GM21526 (cell line): ENCODE measurements around the gene ST3GAL3.

Experiments
- ATAC-seq: cut with Tn5 transposase; IDR thresholded peaks from one replicate; pipeline ENCODE4 v1.9.1; 2021; ENCODE audit warnings: moderate library complexity; ENCODE audit not compliant: unreplicated experiment, low FRiP score

Gene ST3GAL3

GRCh38 chr1:43842175-43842498 is 134.8 kb downstream of the ST3GAL3 start:
- ATAC-seq: no peak

GRCh38 chr1:43843684-43844083 is 136.3 kb downstream of the ST3GAL3 start:
- ATAC-seq: no peak

- ATAC-seq: no peak
Measured at GRCh38 chr1:43844114-43844513, 136.8 kb downstream of the ST3GAL3 start.

- ATAC-seq: no peak
Measured at GRCh38 chr1:43847290-43847689, 140.0 kb downstream of the ST3GAL3 start.

GRCh38 chr1:43847882-43848281 is 140.5 kb downstream of the ST3GAL3 start:
- ATAC-seq: no peak

- no peak for ATAC-seq
Measured at GRCh38 chr1:43849670-43850069, 142.3 kb downstream of the ST3GAL3 start.

- no peak for ATAC-seq
Measured at GRCh38 chr1:43850591-43851233, 143.4 kb downstream of the ST3GAL3 start.

- ATAC-seq: no peak
Measured at GRCh38 chr1:43851561-43852338, 144.4 kb downstream of the ST3GAL3 start.

GRCh38 chr1:43853161-43853921 is 146.0 kb downstream of the ST3GAL3 start:
- ATAC-seq: no peak

- no peak for ATAC-seq
Measured at GRCh38 chr1:43854473-43854872, 147.1 kb downstream of the ST3GAL3 start.

- ATAC-seq: no peak
Measured at GRCh38 chr1:43856188-43856587, 148.9 kb downstream of the ST3GAL3 start.

GRCh38 chr1:43857163-43857562 is 149.8 kb downstream of the ST3GAL3 start:
- ATAC-seq: no peak

- no peak for ATAC-seq
Measured at GRCh38 chr1:43858324-43858723, 151.0 kb downstream of the ST3GAL3 start.

- ATAC-seq: no peak
Measured at GRCh38 chr1:43861337-43861736, 154.0 kb downstream of the ST3GAL3 start.

- ATAC-seq: no peak
Measured at GRCh38 chr1:43861988-43862735, 154.8 kb downstream of the ST3GAL3 start.

GRCh38 chr1:43864111-43865045 is 157.0 kb downstream of the ST3GAL3 start:
- ATAC-seq: no peak

- no peak for ATAC-seq
Measured at GRCh38 chr1:43866201-43866600, 158.9 kb downstream of the ST3GAL3 start.

GRCh38 chr1:43867976-43868740 is 160.8 kb downstream of the ST3GAL3 start:
- ATAC-seq: no peak

- no peak for ATAC-seq
Measured at GRCh38 chr1:43868741-43869067, 161.4 kb downstream of the ST3GAL3 start.
